HG02798 (cell line): ENCODE results near the gene HIBADH.
"Not testable (repeated sequence)": the region's sequence is repeated elsewhere in the genome, so short reads cannot be mapped to it uniquely, and the experiment has no call there.

Experiments
- ATAC-seq: cut with Tn5 transposase; IDR thresholded peaks from one replicate; pipeline ENCODE4 v1.9.1; 2021; ENCODE audit warnings: mild to moderate bottlenecking; ENCODE audit not compliant: unreplicated experiment, poor library complexity

HIBADH gene

GRCh38 chr7:27639851-27640250 lies 22.8 kb downstream of the HIBADH start:
- no peak for ATAC-seq

GRCh38 chr7:27639048-27639447 lies 23.6 kb downstream of the HIBADH start:
- ATAC-seq: not testable (repeated sequence)

GRCh38 chr7:27636326-27637006 lies 26.2 kb downstream of the HIBADH start:
- ATAC-seq: no peak

GRCh38 chr7:27635728-27636127 lies 27.0 kb downstream of the HIBADH start:
- no peak for ATAC-seq

- no peak for ATAC-seq
These were observed 27.8 kb downstream of the HIBADH start for GRCh38 chr7:27634671-27635493.

- ATAC-seq: no peak
These were observed 29.6 kb downstream of the HIBADH start for GRCh38 chr7:27633062-27633461.

GRCh38 chr7:27631391-27631790 lies 31.3 kb downstream of the HIBADH start:
- no peak for ATAC-seq

GRCh38 chr7:27627146-27627545 lies 35.5 kb downstream of the HIBADH start:
- no peak for ATAC-seq

GRCh38 chr7:27619492-27619891 lies 43.2 kb downstream of the HIBADH start:
- ATAC-seq: no peak

- ATAC-seq: no peak
These were observed 44.9 kb downstream of the HIBADH start for GRCh38 chr7:27617651-27618381.

GRCh38 chr7:27616914-27617548 lies 45.7 kb downstream of the HIBADH start:
- no peak for ATAC-seq

GRCh38 chr7:27616186-27616491 lies 46.5 kb downstream of the HIBADH start:
- no peak for ATAC-seq

- ATAC-seq: no peak
These were observed 47.1 kb downstream of the HIBADH start for GRCh38 chr7:27615420-27616185.

- no peak for ATAC-seq
These were observed 48.6 kb downstream of the HIBADH start for GRCh38 chr7:27614095-27614494.

GRCh38 chr7:27611059-27611458 lies 51.6 kb downstream of the HIBADH start:
- no peak for ATAC-seq

- ATAC-seq: no peak
These were observed 53.7 kb downstream of the HIBADH start for GRCh38 chr7:27608776-27609495.

- ATAC-seq: no peak
These were observed 55.5 kb downstream of the HIBADH start for GRCh38 chr7:27607210-27607606.

- ATAC-seq: no peak
These were observed 56.1 kb downstream of the HIBADH start for GRCh38 chr7:27606270-27607209.
